ENCODE results near the gene TIPRL. TPM values are rescaled to one million over a fixed set of nuclear protein-coding genes. Genes with fewer than 3 reads are reported as not detected.

Gene TIPRL
- total RNA-seq, 2 experiments from 2014 or later, result 36.0 to 54.3 TPM

- ChIA-PET CTCF (ENCODE audit: unreplicated experiment) (interaction anchor here (1.1 kb wide), 1 partner anchor 1648 kb away, joined by 3 read pairs; no protein-coding TSS in a partner anchor), POLR2A (interaction anchor here (0.9 kb wide), 1 partner anchor 34 kb away, joined by 4 read pairs; no protein-coding TSS in a partner anchor)
- Histone ChIP-seq H3K9me3 (ENCODE audit: low read length) (no peaks in the 10 kb centered on the region), H3K9me2 (ENCODE audit: insufficient read depth, low read length) (no peaks in the 10 kb centered on the region), H3K4me1 (ENCODE audit: insufficient read depth, low read length, poor library complexity, severe bottlenecking) (peaks cover 3% of the 10 kb centered on the region), H3K4me3 (ENCODE audit: low read depth, low read length, poor library complexity, severe bottlenecking) (no peak overlapping the region), H3K79me2 (ENCODE audit: insufficient read depth, low read depth, low read length) (no peaks in the 10 kb centered on the region), H3K4me2 (ENCODE audit: low read length) (no peak overlapping the region), H2AFZ (ENCODE audit: low read length) (no peak overlapping the region), H4K20me1 (ENCODE audit: insufficient read depth, low read length) (no peaks in the 10 kb centered on the region), H3K27ac (ENCODE audit: low read depth, low read length, poor library complexity, severe bottlenecking) (no peak overlapping the region), H3K36me3 (ENCODE audit: insufficient read depth, low read length) (no peaks in the 10 kb centered on the region)
- BruUV-seq (replicated peaks), result no TSS peak
- TF ChIP-seq CTCF (conservative IDR thresholded peaks at IDR 0.05; ENCODE audit: low read length), result no peak
- TF ChIP-seq EZH2phosphoT487 (IDR thresholded peaks at IDR 0.05; ENCODE audit: borderline replicate concordance, low read depth, low read length), result no peak
- intact Hi-C loops (cut with micrococcal nuclease; ENCODE audit: unreplicated experiment), result no loop called here
- DNase-seq (ENCODE audit: low spot score), result no peak
Observed at GRCh38 chr1:168146160-168146539, 32.6 kb upstream of the TIPRL start.

- Histone ChIP-seq H3K9me3 (ENCODE audit: low read length) (no peaks in the 10 kb centered on the region), H2AFZ (ENCODE audit: low read length) (no peak overlapping the region), H4K20me1 (ENCODE audit: insufficient read depth, low read length) (no peaks in the 10 kb centered on the region), H3K9me2 (ENCODE audit: insufficient read depth, low read length) (no peaks in the 10 kb centered on the region), H3K4me3 (ENCODE audit: low read depth, low read length, poor library complexity, severe bottlenecking) (no peak overlapping the region), H3K27ac (ENCODE audit: low read depth, low read length, poor library complexity, severe bottlenecking) (no peak overlapping the region), H3K4me1 (ENCODE audit: insufficient read depth, low read length, poor library complexity, severe bottlenecking) (peaks cover 3% of the 10 kb centered on the region), H3K79me2 (ENCODE audit: insufficient read depth, low read depth, low read length) (no peaks in the 10 kb centered on the region), H3K4me2 (ENCODE audit: low read length) (no peak overlapping the region), H3K36me3 (ENCODE audit: insufficient read depth, low read length) (no peaks in the 10 kb centered on the region)
- BruUV-seq (replicated peaks), result no TSS peak
- TF ChIP-seq EZH2phosphoT487 (IDR thresholded peaks at IDR 0.05; ENCODE audit: borderline replicate concordance, low read depth, low read length), result no peak
- no peak for TF ChIP-seq CTCF (conservative IDR thresholded peaks at IDR 0.05; ENCODE audit: low read length)
- intact Hi-C loops (cut with micrococcal nuclease; ENCODE audit: unreplicated experiment), result no loop called here
- no peak for DNase-seq (ENCODE audit: low spot score)
- CTCF ChIA-PET (ENCODE audit: unreplicated experiment), result interaction anchor here (1.1 kb wide), 1 partner anchor 1647 kb away, joined by 3 read pairs; no protein-coding TSS in a partner anchor
- POLR2A ChIA-PET, result no interaction called here
Observed at GRCh38 chr1:168146626-168147025, 32.1 kb upstream of the TIPRL start.

GRCh38 chr1:168148916-168149315 is 29.8 kb upstream of the TIPRL start:
- no peak overlapping the region for H2AFZ ChIP-seq (ENCODE audit: low read length)
- TF ChIP-seq EZH2phosphoT487 (IDR thresholded peaks at IDR 0.05; ENCODE audit: borderline replicate concordance, low read depth, low read length) (no peak), CTCF (conservative IDR thresholded peaks at IDR 0.05; ENCODE audit: low read length) (no peak)
- H3K4me3 ChIP-seq (ENCODE audit: low read depth, low read length, poor library complexity, severe bottlenecking), result no peak overlapping the region
- CTCF ChIA-PET (ENCODE audit: unreplicated experiment), result no interaction called here
- no peak overlapping the region for H3K4me2 ChIP-seq (ENCODE audit: low read length)
- no peaks in the 10 kb centered on the region for H3K9me3 ChIP-seq (ENCODE audit: low read length)
- H3K27ac ChIP-seq (ENCODE audit: low read depth, low read length, poor library complexity, severe bottlenecking), result no peak overlapping the region
- intact Hi-C loops (cut with micrococcal nuclease; ENCODE audit: unreplicated experiment), result no loop called here
- H3K9me2 ChIP-seq (ENCODE audit: insufficient read depth, low read length), result no peaks in the 10 kb centered on the region
- H3K79me2 ChIP-seq (ENCODE audit: insufficient read depth, low read depth, low read length), result no peaks in the 10 kb centered on the region
- POLR2A ChIA-PET, result no interaction called here
- H3K4me1 ChIP-seq (ENCODE audit: insufficient read depth, low read length, poor library complexity, severe bottlenecking), result peaks cover 3% of the 10 kb centered on the region
- DNase-seq (ENCODE audit: low spot score), result no peak
- no peaks in the 10 kb centered on the region for H3K36me3 ChIP-seq (ENCODE audit: insufficient read depth, low read length)
- H4K20me1 ChIP-seq (ENCODE audit: insufficient read depth, low read length), result no peaks in the 10 kb centered on the region
- no TSS peak for BruUV-seq (replicated peaks)

Data from OCI-LY7 (cell line).